Measurements from ENCODE around the gene CYFIP2.
"Not testable (repeated sequence)": the region's sequence is repeated elsewhere in the genome, so short reads cannot be mapped to it uniquely, and the experiment has no call there.

CYFIP2 gene

DNA sequence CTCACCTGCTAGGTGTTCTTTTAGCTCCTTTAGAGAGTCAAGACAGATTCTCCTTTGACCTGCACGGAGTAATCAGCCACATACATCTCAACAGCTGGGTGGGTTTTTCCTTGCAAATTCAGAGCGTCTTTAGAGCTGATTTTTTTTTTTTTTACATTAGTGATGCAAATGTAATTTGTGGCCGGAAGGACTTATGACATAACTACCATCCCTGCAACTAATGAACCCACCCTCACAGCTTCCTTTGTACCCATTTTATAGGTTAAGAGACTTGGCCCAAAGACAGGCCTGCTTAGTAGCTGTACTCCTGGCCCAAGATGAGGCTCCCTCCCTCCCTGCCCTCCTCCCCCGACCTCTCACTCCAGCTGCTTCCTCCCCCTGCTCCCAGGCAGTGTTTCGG is 124.2 kb downstream of the CYFIP2 start:
- DNase-seq (ENCODE audit: low spot score) = no peak

DNA sequence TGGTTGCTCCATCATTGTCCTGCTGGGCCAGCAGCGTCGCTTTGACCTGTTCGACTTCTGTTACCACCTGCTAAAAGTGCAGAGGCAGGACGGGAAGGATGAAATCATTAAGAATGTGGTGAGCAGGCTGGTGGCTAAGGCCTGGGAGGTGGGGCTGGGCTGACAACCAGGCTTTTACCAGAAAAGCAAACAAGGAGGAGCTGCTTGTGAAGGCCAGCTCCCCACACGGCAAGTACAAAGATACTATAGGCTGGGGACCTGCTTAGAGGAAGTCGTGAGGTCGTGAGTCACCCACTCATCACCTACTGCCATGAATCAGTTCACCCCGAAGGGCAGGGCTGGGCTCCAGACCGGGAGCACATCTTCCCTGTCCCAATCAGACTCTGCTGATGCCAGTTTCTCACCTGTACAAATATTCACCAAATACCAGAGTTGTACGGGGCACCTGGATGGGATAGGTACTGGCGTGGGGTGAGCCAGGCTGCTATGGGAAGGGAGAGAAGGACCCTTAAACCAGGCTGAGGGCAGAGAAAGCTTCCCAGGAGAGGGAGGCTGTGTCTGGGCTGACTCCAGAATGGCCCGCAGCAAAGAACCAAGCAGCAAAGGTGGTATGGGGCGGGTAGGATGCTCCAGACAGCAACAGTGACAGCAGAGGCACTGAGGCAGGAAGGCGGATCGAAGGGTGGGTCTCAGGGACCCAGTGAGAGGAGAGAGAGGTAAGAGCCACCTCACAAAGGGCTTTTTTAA is 124.8 kb downstream of the CYFIP2 start:
- peak; percentile 79 for DNase-seq (ENCODE audit: low spot score)

GRCh38 chr5:157398305-157398704 is 132.4 kb downstream of the CYFIP2 start:
- DNase-seq (ENCODE audit: low spot score) = no peak

DNA sequence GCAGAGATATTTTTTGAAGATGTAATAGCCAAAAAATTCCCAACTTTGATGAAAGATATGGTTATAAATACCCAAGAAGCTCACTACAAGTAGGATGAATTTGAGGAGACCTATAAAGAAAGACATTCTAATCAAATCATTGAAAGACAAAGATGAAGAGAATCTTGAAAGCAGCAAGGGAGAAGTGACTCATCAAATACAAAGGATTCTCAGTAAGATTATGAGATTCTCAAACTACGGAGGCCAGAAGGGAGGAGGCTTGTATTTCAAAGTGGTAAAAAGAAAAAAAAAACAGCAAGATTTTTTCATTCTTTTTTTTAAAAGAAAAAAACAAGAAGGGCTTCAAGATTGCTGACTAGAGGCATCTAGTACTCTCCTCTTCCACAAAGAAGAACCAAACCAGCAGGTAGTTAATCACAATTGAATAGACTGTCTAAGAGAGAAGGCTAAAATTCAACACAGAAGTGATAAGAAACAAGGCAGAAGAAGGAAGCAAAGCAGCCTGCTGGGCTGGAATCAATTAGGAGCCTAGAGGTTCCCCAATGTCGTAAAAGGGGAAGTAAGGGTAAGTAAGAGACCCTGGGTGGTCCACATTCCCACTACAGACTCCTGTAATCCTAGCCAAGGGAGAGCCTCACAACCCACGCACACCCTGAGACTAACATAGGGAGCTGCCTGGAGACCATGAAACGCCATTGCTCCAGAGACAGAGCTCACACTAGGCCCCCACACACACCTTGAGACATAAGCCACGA is 135.0 kb downstream of the CYFIP2 start:
- DNase-seq (ENCODE audit: low spot score) = peak; percentile 13

DNA sequence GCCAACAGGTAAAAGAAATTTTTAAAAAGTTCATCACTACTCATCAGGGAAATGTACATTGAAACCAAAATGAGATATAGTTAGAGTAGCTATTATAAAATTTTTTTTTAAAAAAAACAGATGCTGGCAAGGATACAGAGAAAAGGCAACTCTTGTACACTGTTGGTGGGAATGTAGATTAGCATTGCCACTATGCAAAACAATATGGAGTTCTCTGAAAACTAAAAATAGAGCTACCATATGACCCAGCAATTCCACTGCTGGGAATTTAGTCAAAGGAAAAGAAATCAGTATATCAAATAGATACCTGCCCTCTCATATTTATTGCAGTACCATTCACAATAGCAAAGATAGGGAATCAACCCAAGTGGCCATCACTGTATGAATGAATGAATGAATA is 149.9 kb downstream of the CYFIP2 start:
- no peak for DNase-seq (ENCODE audit: low spot score)

- not testable (repeated sequence) for DNase-seq (ENCODE audit: low spot score)
Measured at GRCh38 chr5:157419521-157419920, 153.6 kb downstream of the CYFIP2 start.

- DNase-seq (ENCODE audit: low spot score) = not testable (repeated sequence)
Measured at GRCh38 chr5:157429920-157430319, 164.0 kb downstream of the CYFIP2 start.

GRCh38 chr5:157431544-157432200 is 165.7 kb downstream of the CYFIP2 start:
- DNase-seq (ENCODE audit: low spot score) = peak; percentile 65

DNA sequence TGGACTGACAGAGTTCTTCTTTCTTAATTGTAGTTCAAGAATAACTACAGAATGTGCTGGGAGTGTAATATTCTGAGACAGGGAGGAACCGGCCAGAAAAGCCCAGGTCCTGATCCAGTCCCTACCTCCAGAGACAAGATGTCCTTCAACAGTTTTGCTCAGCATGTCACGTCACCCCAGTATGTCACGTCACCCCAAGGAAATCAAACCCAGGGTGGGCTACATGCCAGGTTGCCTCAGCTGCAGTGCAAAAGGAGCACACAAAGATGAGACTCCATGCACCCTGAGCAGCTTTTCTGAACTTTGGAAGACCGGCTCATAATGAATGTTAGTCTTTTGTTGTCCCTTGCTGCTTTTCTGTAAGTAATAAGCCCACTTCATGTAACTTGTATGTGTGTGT is 168.2 kb downstream of the CYFIP2 start:
- no peak for DNase-seq (ENCODE audit: low spot score)

DNA sequence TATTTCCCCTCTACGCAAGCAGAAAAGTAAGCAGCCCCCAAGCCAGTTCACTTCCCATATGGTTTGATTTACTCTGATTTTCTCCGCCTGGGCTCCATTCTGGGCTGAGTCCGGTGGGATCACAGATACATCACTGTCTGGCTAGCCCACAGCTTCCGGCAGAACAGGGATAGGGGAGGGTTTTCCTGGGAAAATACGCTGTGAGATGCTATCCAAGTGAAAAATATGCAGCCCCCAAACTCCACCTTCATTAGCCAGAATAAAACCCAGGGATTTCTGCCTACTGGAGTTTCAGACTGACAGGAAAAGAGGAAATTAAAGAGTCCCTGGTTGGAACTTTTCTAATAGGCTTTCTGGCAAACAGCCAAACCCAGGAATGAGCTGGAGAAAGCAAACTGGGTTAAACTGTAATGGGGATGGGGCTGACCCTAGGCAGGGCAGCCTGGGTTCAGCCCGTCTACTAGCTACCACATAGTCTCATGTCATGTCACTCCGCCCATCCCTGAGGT is 177.2 kb downstream of the CYFIP2 start:
- no peak for DNase-seq (ENCODE audit: low spot score)

- no peak for DNase-seq (ENCODE audit: low spot score)
Measured at GRCh38 chr5:157444224-157444623, 178.3 kb downstream of the CYFIP2 start.

All from activated CD4-positive, alpha-beta T cell treated with anti-CD3 and anti-CD28 coated beads, Interleukin-2, Interleukin-4, amounts not matched to agents 100 ng/mL and 50 ng/mL, durations not matched to agents 16 hours and 8 hours (primary cell).